ENCODE measurements around the gene SYT1.

Gene SYT1

GRCh38 chr12:78931466-78931990 lies 67.0 kb downstream of the SYT1 start:
- Histone ChIP-seq H3K27me3 (ENCODE audit: insufficient read depth, poor library complexity, severe bottlenecking) (no peaks in the 10 kb centered on the region), H3K4me3 (replicated peaks; ENCODE audit: insufficient read depth, low read length) (no peak overlapping the region), H3K27ac (replicated peaks) (no peak overlapping the region)
- no peak for TF ChIP-seq REST (IDR thresholded peaks at IDR 0.05; ENCODE audit: insufficient replicate concordance, low read depth)
- no peak for TF ChIP-seq SPI1 (IDR thresholded peaks at IDR 0.05; ENCODE audit: borderline replicate concordance, low read depth)
- TF ChIP-seq GABPA (IDR thresholded peaks at IDR 0.05; ENCODE audit: low read depth): no peak
- no peak for TF ChIP-seq POLR2AphosphoS5 (IDR thresholded peaks at IDR 0.05; ENCODE audit: low read depth)
- TF ChIP-seq CTCF (IDR thresholded peaks at IDR 0.05; ENCODE audit: insufficient read depth, low read length): no peak
- no peak for DNase-seq (ENCODE audit: low read depth in 1 of 2, low spot score in 1 of 2)

GRCh38 chr12:78933014-78933413 lies 68.4 kb downstream of the SYT1 start:
- no peak for TF ChIP-seq GABPA (IDR thresholded peaks at IDR 0.05; ENCODE audit: low read depth)
- TF ChIP-seq CTCF (IDR thresholded peaks at IDR 0.05; ENCODE audit: insufficient read depth, low read length): no peak
- no peak for TF ChIP-seq SPI1 (IDR thresholded peaks at IDR 0.05; ENCODE audit: borderline replicate concordance, low read depth)
- TF ChIP-seq POLR2AphosphoS5 (IDR thresholded peaks at IDR 0.05; ENCODE audit: low read depth): no peak
- no peak for TF ChIP-seq REST (IDR thresholded peaks at IDR 0.05; ENCODE audit: insufficient replicate concordance, low read depth)
- Histone ChIP-seq H3K27ac (replicated peaks) (no peak overlapping the region), H3K27me3 (ENCODE audit: insufficient read depth, poor library complexity, severe bottlenecking) (no peaks in the 10 kb centered on the region), H3K4me3 (replicated peaks; ENCODE audit: insufficient read depth, low read length) (no peak overlapping the region)
- no peak for DNase-seq (ENCODE audit: low read depth in 1 of 2, low spot score in 1 of 2)

- no peaks in the 10 kb centered on the region for H3K27me3 ChIP-seq (ENCODE audit: insufficient read depth, poor library complexity, severe bottlenecking)
- H3K4me3 ChIP-seq (replicated peaks; ENCODE audit: insufficient read depth, low read length): no peak overlapping the region
- DNase-seq (ENCODE audit: low read depth in 1 of 2, low spot score in 1 of 2): no peak
- no peak for TF ChIP-seq GABPA (IDR thresholded peaks at IDR 0.05; ENCODE audit: low read depth)
- TF ChIP-seq POLR2AphosphoS5 (IDR thresholded peaks at IDR 0.05; ENCODE audit: low read depth): no peak
- no peak for TF ChIP-seq REST (IDR thresholded peaks at IDR 0.05; ENCODE audit: insufficient replicate concordance, low read depth)
- TF ChIP-seq SPI1 (IDR thresholded peaks at IDR 0.05; ENCODE audit: borderline replicate concordance, low read depth): no peak
- no peak for TF ChIP-seq CTCF (IDR thresholded peaks at IDR 0.05; ENCODE audit: insufficient read depth, low read length)
- no peak overlapping the region for H3K27ac ChIP-seq (replicated peaks)
These were observed 73.9 kb downstream of the SYT1 start for GRCh38 chr12:78938341-78939084.
